DND-41 (cell line): ENCODE data around the gene CARMIL1.

Source experiments
- ATAC-seq: fragments of 200-7000 bp; cut with Tn5 transposase; 3 replicates; pipeline ENCODE4 v1.9.1; 2021; ENCODE audit warnings: low read depth; ENCODE audit not compliant: insufficient read depth
- DNase-seq: peaks from one replicate; pipeline ENCODE4 v3.0.0-alpha.2; 2020
- H2AFZ ChIP-seq: 2 replicates; pipeline ENCODE4 v1.6.0; 2012; ENCODE audit warnings: low read depth, low read length
- H3K27ac ChIP-seq: 2 replicates; pipeline ENCODE4 v1.5.1; 2012; ENCODE audit warnings: low read length, inconsistent platforms
- H3K27me3 ChIP-seq: fragments of 200-600 bp; sonication (generic); 2 replicates; pipeline ENCODE4 v1.6.0; 2012; ENCODE audit warnings: low read length, mild to moderate bottlenecking, inconsistent platforms; ENCODE audit not compliant: insufficient read depth, poor library complexity
- H3K36me3 ChIP-seq: 2 replicates; pipeline ENCODE4 v1.5.1; 2012; ENCODE audit warnings: low read length, inconsistent platforms; ENCODE audit not compliant: insufficient read depth
- H3K4me1 ChIP-seq: 2 replicates; pipeline ENCODE4 v1.5.1; 2012; ENCODE audit warnings: mild to moderate bottlenecking, low read length; ENCODE audit not compliant: insufficient read depth
- H3K4me2 ChIP-seq: 2 replicates; pipeline ENCODE4 v1.6.0; 2012; ENCODE audit warnings: mild to moderate bottlenecking, moderate library complexity, low read length, inconsistent platforms; ENCODE audit not compliant: insufficient read depth
- H3K4me3 ChIP-seq, 2 experiments: fragments of 200-600 bp in 1 of 2; shearing (Covaris generic) in 1 of 2; 2 replicates each; pipeline ENCODE4 v1.5.1; 2012 to 2016; ENCODE audit warnings: inconsistent platforms in 2 of 2, low read length in 2 of 2, mild to moderate bottlenecking in 2 of 2, low read depth in 1 of 2, moderate library complexity in 1 of 2
- H3K79me2 ChIP-seq: 2 replicates; pipeline ENCODE4 v1.6.0; 2012; ENCODE audit warnings: low read length, inconsistent platforms; ENCODE audit not compliant: insufficient read depth
- H3K9ac ChIP-seq: 2 replicates; pipeline ENCODE4 v1.6.0; 2012; ENCODE audit warnings: low read depth, mild to moderate bottlenecking, inconsistent platforms, low read length, moderate library complexity
- H3K9me3 ChIP-seq: 2 replicates; pipeline ENCODE4 v1.5.1; 2012; ENCODE audit warnings: low read length, moderate library complexity, mild to moderate bottlenecking, inconsistent platforms; ENCODE audit not compliant: insufficient read depth, severe bottlenecking
- H4K20me1 ChIP-seq: 2 replicates; pipeline ENCODE4 v1.6.0; 2012; ENCODE audit warnings: low read length; ENCODE audit not compliant: insufficient read depth
- CTCF ChIP-seq: IDR thresholded peaks from 2 replicates; pipeline ENCODE4 v1.5.1; 2012; ENCODE audit warnings: borderline replicate concordance, low read length, moderate library complexity, mild to moderate bottlenecking; ENCODE audit not compliant: poor library complexity, severe bottlenecking; ENCODE audit errors: extremely low read depth
- EZH2 ChIP-seq: IDR thresholded peaks from 3 replicates; pipeline ENCODE4 v1.6.1; 2012; ENCODE audit warnings: borderline replicate concordance, low read depth, mild to moderate bottlenecking, moderate library complexity, low read length, inconsistent platforms; ENCODE audit not compliant: severe bottlenecking

Gene CARMIL1

GRCh38 chr6:25503686-25504085 lies 224.5 kb downstream of the CARMIL1 start:
- H4K20me1 ChIP-seq, result no peaks in the 10 kb centered on the region
- no peaks in the 10 kb centered on the region for H3K36me3 ChIP-seq
- TF ChIP-seq CTCF (no peak), EZH2 (no peak)
- no peak overlapping the region for H2AFZ ChIP-seq
- no peak overlapping the region for H3K9ac ChIP-seq
- H3K27me3 ChIP-seq, result peaks cover 17% of the 10 kb centered on the region
- H3K79me2 ChIP-seq, result no peaks in the 10 kb centered on the region
- ATAC-seq (no peak), DNase-seq (no peak)
- H3K9me3 ChIP-seq, result no peaks in the 10 kb centered on the region
- H3K4me1 ChIP-seq, result no peaks in the 10 kb centered on the region
- no peak overlapping the region for H3K27ac ChIP-seq
- no peak overlapping the region for H3K4me3 ChIP-seq
- no peak overlapping the region for H3K4me2 ChIP-seq

- no peaks in the 10 kb centered on the region for H3K9me3 ChIP-seq
- no peak for DNase-seq
- no peak overlapping the region for H2AFZ ChIP-seq
- TF ChIP-seq CTCF, result no peak
- no peak for TF ChIP-seq EZH2
- peaks cover 13% of the 10 kb centered on the region for H3K27me3 ChIP-seq
- ATAC-seq, result no peak
- no peaks in the 10 kb centered on the region for H4K20me1 ChIP-seq
- no peak overlapping the region for H3K9ac ChIP-seq
- H3K79me2 ChIP-seq, result no peaks in the 10 kb centered on the region
- H3K4me2 ChIP-seq, result no peak overlapping the region
- H3K36me3 ChIP-seq, result no peaks in the 10 kb centered on the region
- H3K4me1 ChIP-seq, result no peaks in the 10 kb centered on the region
- H3K4me3 ChIP-seq, result no peak overlapping the region
- no peak overlapping the region for H3K27ac ChIP-seq
These were observed 225.5 kb downstream of the CARMIL1 start for GRCh38 chr6:25504661-25505060.

- Histone ChIP-seq H3K4me2 (no peak overlapping the region), H2AFZ (no peak overlapping the region), H3K27ac (no peak overlapping the region), H3K79me2 (no peaks in the 10 kb centered on the region), H3K4me3 (no peak overlapping the region), H4K20me1 (no peaks in the 10 kb centered on the region), H3K27me3 (peaks cover 11% of the 10 kb centered on the region), H3K36me3 (no peaks in the 10 kb centered on the region), H3K4me1 (no peaks in the 10 kb centered on the region), H3K9me3 (no peaks in the 10 kb centered on the region), H3K9ac (no peak overlapping the region)
- DNase-seq, result no peak
- no peak for ATAC-seq
- no peak for TF ChIP-seq CTCF
- no peak for TF ChIP-seq EZH2
These were observed 226.8 kb downstream of the CARMIL1 start for GRCh38 chr6:25506020-25506419.

- no peak overlapping the region for H2AFZ ChIP-seq
- TF ChIP-seq CTCF (no peak), EZH2 (no peak)
- no peaks in the 10 kb centered on the region for H3K79me2 ChIP-seq
- H3K9ac ChIP-seq, result no peak overlapping the region
- no peaks in the 10 kb centered on the region for H3K36me3 ChIP-seq
- H3K4me2 ChIP-seq, result no peak overlapping the region
- DNase-seq, result no peak
- H3K27me3 ChIP-seq, result peaks cover 19% of the 10 kb centered on the region
- H4K20me1 ChIP-seq, result no peaks in the 10 kb centered on the region
- no peaks in the 10 kb centered on the region for H3K4me1 ChIP-seq
- no peak overlapping the region for H3K27ac ChIP-seq
- no peak overlapping the region for H3K4me3 ChIP-seq
- no peaks in the 10 kb centered on the region for H3K9me3 ChIP-seq
- ATAC-seq, result no peak
These were observed 228.9 kb downstream of the CARMIL1 start for GRCh38 chr6:25508051-25508450.
